ENCODE measurements around the gene HCAR3. TPM values are rescaled to one million over a fixed set of nuclear protein-coding genes. Genes with fewer than 3 reads are reported as not detected.

Gene HCAR3
- total RNA-seq, 2 donors from 2014 or later: 0.33 TPM; not detected in 1

GRCh38 chr12:122729583-122730214 lies 13.1 kb upstream of the HCAR3 start:
- intact Hi-C loops (cut with DNase I): no loop called here
- no peak for DNase-seq
- Histone ChIP-seq H3K9me3 (no peaks in the 10 kb centered on the region), H3K4me1 (no peaks in the 10 kb centered on the region), H3K27me3 (no peaks in the 10 kb centered on the region), H3K4me3 (no peak overlapping the region), H3K27ac (no peak overlapping the region), H3K36me3 (replicated peaks in 1 of 2; ENCODE audit: insufficient read depth in 1 of 2, low read depth in 2 of 2) (no peaks in the 10 kb centered on the region)
- 77 to 82% methylated on average over 19 to 27 of the region's 27 CpGs for WGBS, 2 donors
- ATAC-seq: no peak
- TF ChIP-seq, protein P1, sequence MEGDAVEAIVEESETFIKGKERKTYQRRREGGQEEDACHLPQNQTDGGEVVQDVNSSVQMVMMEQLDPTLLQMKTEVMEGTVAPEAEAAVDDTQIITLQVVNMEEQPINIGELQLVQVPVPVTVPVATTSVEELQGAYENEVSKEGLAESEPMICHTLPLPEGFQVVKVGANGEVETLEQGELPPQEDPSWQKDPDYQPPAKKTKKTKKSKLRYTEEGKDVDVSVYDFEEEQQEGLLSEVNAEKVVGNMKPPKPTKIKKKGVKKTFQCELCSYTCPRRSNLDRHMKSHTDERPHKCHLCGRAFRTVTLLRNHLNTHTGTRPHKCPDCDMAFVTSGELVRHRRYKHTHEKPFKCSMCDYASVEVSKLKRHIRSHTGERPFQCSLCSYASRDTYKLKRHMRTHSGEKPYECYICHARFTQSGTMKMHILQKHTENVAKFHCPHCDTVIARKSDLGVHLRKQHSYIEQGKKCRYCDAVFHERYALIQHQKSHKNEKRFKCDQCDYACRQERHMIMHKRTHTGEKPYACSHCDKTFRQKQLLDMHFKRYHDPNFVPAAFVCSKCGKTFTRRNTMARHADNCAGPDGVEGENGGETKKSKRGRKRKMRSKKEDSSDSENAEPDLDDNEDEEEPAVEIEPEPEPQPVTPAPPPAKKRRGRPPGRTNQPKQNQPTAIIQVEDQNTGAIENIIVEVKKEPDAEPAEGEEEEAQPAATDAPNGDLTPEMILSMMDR (IDR thresholded peaks at IDR 0.05): no peak
- no peak for TF ChIP-seq POLR2A (IDR thresholded peaks at IDR 0.05)

GRCh38 chr12:122726080-122726558 lies 9.5 kb upstream of the HCAR3 start:
- Histone ChIP-seq H3K36me3 (replicated peaks in 1 of 2; ENCODE audit: insufficient read depth in 1 of 2, low read depth in 2 of 2) (no peaks in the 10 kb centered on the region), H3K27ac (no peak overlapping the region), H3K27me3 (no peaks in the 10 kb centered on the region), H3K4me3 (no peak overlapping the region), H3K4me1 (no peaks in the 10 kb centered on the region), H3K9me3 (no peaks in the 10 kb centered on the region)
- no peak for ATAC-seq
- no peak for DNase-seq
- WGBS, 2 donors: 45 to 47% methylated on average over 5 of the region's 5 CpGs
- TF ChIP-seq, protein P1 (IDR thresholded peaks at IDR 0.05): no peak
- TF ChIP-seq POLR2A (IDR thresholded peaks at IDR 0.05): no peak
- intact Hi-C loops (cut with DNase I): no loop called here

DNA sequence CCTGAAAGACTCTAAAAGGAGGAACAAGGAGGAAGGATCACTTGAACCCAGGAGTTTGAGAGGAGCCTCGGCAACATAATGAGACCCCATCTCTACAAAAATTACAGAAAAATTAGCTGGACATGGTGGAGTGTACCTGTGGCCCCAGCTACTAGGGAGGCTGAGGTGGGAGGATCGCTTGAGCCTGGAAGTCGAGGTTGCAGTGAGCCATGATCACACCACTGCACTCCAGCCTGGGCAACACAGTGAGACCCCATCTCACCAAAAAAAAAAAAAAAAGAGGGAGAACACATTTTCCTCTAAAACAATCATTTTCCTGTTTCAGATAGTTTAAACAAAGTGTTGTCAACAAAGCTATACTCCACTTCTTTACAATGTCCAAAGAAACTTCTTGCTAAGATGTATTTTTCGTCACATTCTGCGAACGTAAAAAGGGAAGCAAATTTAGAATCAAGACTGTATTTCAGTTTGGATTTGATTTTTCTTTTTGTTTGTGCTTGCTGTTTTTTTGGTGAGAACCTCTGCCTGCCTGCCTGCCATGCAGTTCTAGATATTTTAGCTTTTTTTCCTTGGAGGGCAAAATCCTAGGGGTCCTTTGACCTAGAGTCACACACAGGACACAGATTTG lies 9.0 kb upstream of the HCAR3 start:
- Histone ChIP-seq H3K36me3 (replicated peaks in 1 of 2; ENCODE audit: insufficient read depth in 1 of 2, low read depth in 2 of 2) (no peaks in the 10 kb centered on the region), H3K9me3 (no peaks in the 10 kb centered on the region), H3K4me3 (no peak overlapping the region), H3K27ac (no peak overlapping the region), H3K27me3 (no peaks in the 10 kb centered on the region), H3K4me1 (no peaks in the 10 kb centered on the region)
- 71 to 79% methylated on average over 6 of the region's 6 CpGs for WGBS, 2 donors
- DNase-seq (no peak), ATAC-seq (no peak)
- TF ChIP-seq, protein P1 (IDR thresholded peaks at IDR 0.05): no peak
- TF ChIP-seq POLR2A (IDR thresholded peaks at IDR 0.05): no peak
- intact Hi-C loops (cut with DNase I): no loop called here

- DNase-seq (no peak), ATAC-seq (no peak)
- Histone ChIP-seq H3K27ac (no peak overlapping the region), H3K4me3 (no peak overlapping the region), H3K36me3 (replicated peaks in 1 of 2; ENCODE audit: insufficient read depth in 1 of 2, low read depth in 2 of 2) (no peaks in the 10 kb centered on the region), H3K9me3 (no peaks in the 10 kb centered on the region), H3K27me3 (no peaks in the 10 kb centered on the region), H3K4me1 (no peaks in the 10 kb centered on the region)
- TF ChIP-seq POLR2A (IDR thresholded peaks at IDR 0.05): no peak
- TF ChIP-seq, protein P1 (IDR thresholded peaks at IDR 0.05): no peak
- 78 to 80% methylated on average over 11 to 12 of the region's 12 CpGs for WGBS, 2 donors
- intact Hi-C loops (cut with DNase I): no loop called here
Measured at GRCh38 chr12:122724641-122725243, 8.1 kb upstream of the HCAR3 start.
